Measurements from ENCODE around the gene HIGD2A. TPM values are rescaled to one million over a fixed set of nuclear protein-coding genes. Genes with fewer than 3 reads are reported as not detected.

HIGD2A gene
- polyA plus RNA-seq, 2 donors, result 151 to 163 TPM

- WGBS, 2 donors, result 90 to 91% methylated on average over 4 of the region's 4 CpGs
- Histone ChIP-seq H3K27me3 (ENCODE audit: control insufficient read depth in 1 of 2, insufficient read depth in 2 of 2, low read length in 2 of 2) (no peaks in the 10 kb centered on the region), H3K9me3 (ENCODE audit: control insufficient read depth in 2 of 2, insufficient read depth in 1 of 2, low read depth in 1 of 2, low read length in 1 of 2) (no peaks in the 10 kb centered on the region), H3K27ac (ENCODE audit: low read depth in 2 of 2, low read length in 1 of 2) (peak overlapping the region in 1 of 2 donors; percentile 0), H3K4me3 (ENCODE audit: low read depth in 1 of 2, low read length in 2 of 2) (no peak overlapping the region), H3K4me1 (ENCODE audit: control insufficient read depth in 2 of 2, insufficient read depth in 2 of 2, low read length in 1 of 2) (no peaks in the 10 kb centered on the region), H3K36me3 (ENCODE audit: control insufficient read depth in 2 of 2, insufficient read depth in 2 of 2, low read length in 1 of 2) (peaks cover 7 to 39% of the 10 kb centered on the region in 2 donors)
Measured at GRCh38 chr5:176391999-176392398, 3.4 kb downstream of the HIGD2A start.

GRCh38 chr5:176392526-176392925 is 4.0 kb downstream of the HIGD2A start:
- peaks cover 7 to 42% of the 10 kb centered on the region in 2 donors for H3K36me3 ChIP-seq (ENCODE audit: control insufficient read depth in 2 of 2, insufficient read depth in 2 of 2, low read length in 1 of 2)
- H3K27ac ChIP-seq (ENCODE audit: low read depth in 2 of 2, low read length in 1 of 2), result no peak overlapping the region

GRCh38 chr5:176394096-176394495 is 5.5 kb downstream of the HIGD2A start:
- no peaks in the 10 kb centered on the region for H3K27me3 ChIP-seq (ENCODE audit: control insufficient read depth in 1 of 2, insufficient read depth in 2 of 2, low read length in 2 of 2)
- H3K4me1 ChIP-seq (ENCODE audit: control insufficient read depth in 2 of 2, insufficient read depth in 2 of 2, low read length in 1 of 2), result no peaks in the 10 kb centered on the region
- H3K4me3 ChIP-seq (ENCODE audit: low read depth in 1 of 2, low read length in 2 of 2), result no peak overlapping the region
- H3K9me3 ChIP-seq (ENCODE audit: control insufficient read depth in 2 of 2, insufficient read depth in 1 of 2, low read depth in 1 of 2, low read length in 1 of 2), result no peaks in the 10 kb centered on the region
- peaks cover 7 to 48% of the 10 kb centered on the region in 2 donors for H3K36me3 ChIP-seq (ENCODE audit: control insufficient read depth in 2 of 2, insufficient read depth in 2 of 2, low read length in 1 of 2)
- H3K27ac ChIP-seq (ENCODE audit: low read depth in 2 of 2, low read length in 1 of 2), result no peak overlapping the region
- 92% methylated on average over 9 of the region's 9 CpGs for WGBS, 2 donors

More at GRCh38 chr5:176392526-176392925, 4.0 kb downstream of the HIGD2A start:
- 88 to 93% methylated on average over 10 to 11 of the region's 11 CpGs for WGBS, 2 donors
- no peaks in the 10 kb centered on the region for H3K4me1 ChIP-seq (ENCODE audit: control insufficient read depth in 2 of 2, insufficient read depth in 2 of 2, low read length in 1 of 2)
- no peak overlapping the region for H3K4me3 ChIP-seq (ENCODE audit: low read depth in 1 of 2, low read length in 2 of 2)
- H3K27me3 ChIP-seq (ENCODE audit: control insufficient read depth in 1 of 2, insufficient read depth in 2 of 2, low read length in 2 of 2), result no peaks in the 10 kb centered on the region
- no peaks in the 10 kb centered on the region for H3K9me3 ChIP-seq (ENCODE audit: control insufficient read depth in 2 of 2, insufficient read depth in 1 of 2, low read depth in 1 of 2, low read length in 1 of 2)

- no peaks in the 10 kb centered on the region for H3K9me3 ChIP-seq (ENCODE audit: control insufficient read depth in 2 of 2, insufficient read depth in 1 of 2, low read depth in 1 of 2, low read length in 1 of 2)
- WGBS, 2 donors, result 76% methylated on average over 11 of the region's 11 CpGs
- H3K4me1 ChIP-seq (ENCODE audit: control insufficient read depth in 2 of 2, insufficient read depth in 2 of 2, low read length in 1 of 2), result no peaks in the 10 kb centered on the region
- no peak overlapping the region for H3K4me3 ChIP-seq (ENCODE audit: low read depth in 1 of 2, low read length in 2 of 2)
- peaks cover 7 to 48% of the 10 kb centered on the region in 2 donors for H3K36me3 ChIP-seq (ENCODE audit: control insufficient read depth in 2 of 2, insufficient read depth in 2 of 2, low read length in 1 of 2)
- no peaks in the 10 kb centered on the region for H3K27me3 ChIP-seq (ENCODE audit: control insufficient read depth in 1 of 2, insufficient read depth in 2 of 2, low read length in 2 of 2)
- peak overlapping the region in 1 of 2 donors; percentile 47 for H3K27ac ChIP-seq (ENCODE audit: low read depth in 2 of 2, low read length in 1 of 2)
Measured at GRCh38 chr5:176394881-176395675, 6.5 kb downstream of the HIGD2A start.

- no peaks in the 10 kb centered on the region for H3K27me3 ChIP-seq (ENCODE audit: control insufficient read depth in 1 of 2, insufficient read depth in 2 of 2, low read length in 2 of 2)
- H3K4me3 ChIP-seq (ENCODE audit: low read depth in 1 of 2, low read length in 2 of 2), result no peak overlapping the region
- H3K27ac ChIP-seq (ENCODE audit: low read depth in 2 of 2, low read length in 1 of 2), result peak overlapping the region in 1 of 2 donors; percentile 34
- H3K9me3 ChIP-seq (ENCODE audit: control insufficient read depth in 2 of 2, insufficient read depth in 1 of 2, low read depth in 1 of 2, low read length in 1 of 2), result no peaks in the 10 kb centered on the region
- WGBS, 2 donors, result 65 to 76% methylated on average over 6 of the region's 6 CpGs
- H3K4me1 ChIP-seq (ENCODE audit: control insufficient read depth in 2 of 2, insufficient read depth in 2 of 2, low read length in 1 of 2), result peaks cover 0 to 6% of the 10 kb centered on the region in 2 donors
- peaks cover 7 to 50% of the 10 kb centered on the region in 2 donors for H3K36me3 ChIP-seq (ENCODE audit: control insufficient read depth in 2 of 2, insufficient read depth in 2 of 2, low read length in 1 of 2)
Measured at GRCh38 chr5:176396330-176396729, 7.8 kb downstream of the HIGD2A start.

GRCh38 chr5:176397736-176398420 is 9.3 kb downstream of the HIGD2A start:
- H3K27me3 ChIP-seq (ENCODE audit: control insufficient read depth in 1 of 2, insufficient read depth in 2 of 2, low read length in 2 of 2), result no peaks in the 10 kb centered on the region
- 92% methylated on average over 18 of the region's 18 CpGs for WGBS, 2 donors
- no peaks in the 10 kb centered on the region for H3K9me3 ChIP-seq (ENCODE audit: control insufficient read depth in 2 of 2, insufficient read depth in 1 of 2, low read depth in 1 of 2, low read length in 1 of 2)
- H3K4me1 ChIP-seq (ENCODE audit: control insufficient read depth in 2 of 2, insufficient read depth in 2 of 2, low read length in 1 of 2), result peaks cover 2 to 13% of the 10 kb centered on the region in 2 donors
- H3K4me3 ChIP-seq (ENCODE audit: low read depth in 1 of 2, low read length in 2 of 2), result no peak overlapping the region
- H3K27ac ChIP-seq (ENCODE audit: low read depth in 2 of 2, low read length in 1 of 2), result no peak overlapping the region
- H3K36me3 ChIP-seq (ENCODE audit: control insufficient read depth in 2 of 2, insufficient read depth in 2 of 2, low read length in 1 of 2), result peaks cover 7 to 38% of the 10 kb centered on the region in 2 donors

GRCh38 chr5:176400382-176401156 is 12.0 kb downstream of the HIGD2A start:
- no peaks in the 10 kb centered on the region for H3K9me3 ChIP-seq (ENCODE audit: control insufficient read depth in 2 of 2, insufficient read depth in 1 of 2, low read depth in 1 of 2, low read length in 1 of 2)
- no peaks in the 10 kb centered on the region for H3K27me3 ChIP-seq (ENCODE audit: control insufficient read depth in 1 of 2, insufficient read depth in 2 of 2, low read length in 2 of 2)
- peak overlapping the region; percentile 87 to 94 for H3K27ac ChIP-seq (ENCODE audit: low read depth in 2 of 2, low read length in 1 of 2)
- WGBS, 2 donors, result 53 to 56% methylated on average over 17 of the region's 17 CpGs
- H3K4me1 ChIP-seq (ENCODE audit: control insufficient read depth in 2 of 2, insufficient read depth in 2 of 2, low read length in 1 of 2), result peaks cover 4 to 17% of the 10 kb centered on the region in 2 donors
- H3K36me3 ChIP-seq (ENCODE audit: control insufficient read depth in 2 of 2, insufficient read depth in 2 of 2, low read length in 1 of 2), result peaks cover under 1 to 31% of the 10 kb centered on the region in 2 donors
- H3K4me3 ChIP-seq (ENCODE audit: low read depth in 1 of 2, low read length in 2 of 2), result no peak overlapping the region

GRCh38 chr5:176401281-176402205 is 13.0 kb downstream of the HIGD2A start:
- peaks cover 4 to 22% of the 10 kb centered on the region in 2 donors for H3K4me1 ChIP-seq (ENCODE audit: control insufficient read depth in 2 of 2, insufficient read depth in 2 of 2, low read length in 1 of 2)
- WGBS, 2 donors, result 80 to 83% methylated on average over 22 of the region's 22 CpGs
- no peak overlapping the region for H3K4me3 ChIP-seq (ENCODE audit: low read depth in 1 of 2, low read length in 2 of 2)
- H3K27ac ChIP-seq (ENCODE audit: low read depth in 2 of 2, low read length in 1 of 2), result peak overlapping the region; percentile 87 to 94
- H3K36me3 ChIP-seq (ENCODE audit: control insufficient read depth in 2 of 2, insufficient read depth in 2 of 2, low read length in 1 of 2), result peaks cover 0 to 35% of the 10 kb centered on the region in 2 donors
- no peaks in the 10 kb centered on the region for H3K9me3 ChIP-seq (ENCODE audit: control insufficient read depth in 2 of 2, insufficient read depth in 1 of 2, low read depth in 1 of 2, low read length in 1 of 2)
- no peaks in the 10 kb centered on the region for H3K27me3 ChIP-seq (ENCODE audit: control insufficient read depth in 1 of 2, insufficient read depth in 2 of 2, low read length in 2 of 2)
